ENCODE results near the gene MCFD2.
A peak's percentile ranks its signal among the peaks of the same experiment; 100 is the strongest.
"Not testable (repeated sequence)": the region's sequence is repeated elsewhere in the genome, so short reads cannot be mapped to it uniquely, and the experiment has no call there.

The MCFD2 gene

DNA sequence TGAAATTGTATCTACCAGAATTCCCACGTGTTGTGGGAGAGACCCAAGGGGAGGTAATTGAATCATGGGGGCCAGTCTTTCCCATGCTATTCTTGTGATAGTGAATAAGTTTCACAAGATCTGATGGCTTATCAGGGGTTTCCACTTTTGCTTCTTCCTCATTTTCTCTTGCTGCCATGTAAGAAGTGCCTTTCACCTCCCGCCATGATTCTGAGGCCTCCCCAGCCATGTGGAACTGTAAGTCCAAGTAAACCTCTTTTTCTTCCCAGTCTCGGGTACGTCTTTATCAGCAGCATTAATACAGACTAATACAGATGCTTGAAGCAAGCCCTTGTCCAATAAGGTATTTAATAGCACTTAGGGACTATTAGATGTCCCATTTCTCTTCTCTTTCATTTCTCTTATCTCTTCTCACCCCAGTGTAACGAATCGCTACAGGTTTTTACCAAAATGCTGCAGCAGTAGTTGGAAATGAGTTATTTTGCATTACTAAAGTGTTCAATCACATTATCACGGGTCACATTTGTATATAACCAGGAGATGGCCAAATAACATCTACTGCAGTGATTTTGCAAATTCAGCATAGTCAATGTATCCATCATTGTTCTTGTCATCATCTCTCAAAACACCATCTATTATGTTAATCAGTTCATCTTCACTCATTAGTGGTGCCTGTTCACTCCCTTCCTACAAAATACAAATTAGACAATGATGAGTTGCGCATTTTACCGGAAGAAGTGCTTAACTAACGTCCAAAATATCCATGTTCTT lies 10.5 kb downstream of the MCFD2 start:
- not testable (repeated sequence) for DNase-seq

DNA sequence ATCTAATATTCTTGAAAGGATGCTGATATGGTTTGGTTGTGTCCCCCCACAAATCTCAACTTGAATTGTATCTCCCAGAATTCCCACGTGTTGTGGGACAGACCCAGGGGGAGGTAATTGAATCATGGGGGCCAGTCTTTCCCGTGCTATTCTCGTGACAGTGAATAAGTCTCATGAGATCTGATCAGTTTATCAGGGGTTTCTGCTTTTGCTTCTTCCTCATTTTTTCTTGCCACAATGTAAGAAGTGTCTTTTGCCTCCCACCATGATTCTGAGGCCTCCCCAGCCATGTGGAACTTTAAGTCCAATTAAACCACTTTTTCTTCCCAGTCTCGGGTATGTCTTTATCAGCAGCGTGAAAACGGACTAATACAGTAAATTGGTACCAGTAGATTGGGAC lies 12.6 kb downstream of the MCFD2 start:
- DNase-seq: not testable (repeated sequence)

DNA sequence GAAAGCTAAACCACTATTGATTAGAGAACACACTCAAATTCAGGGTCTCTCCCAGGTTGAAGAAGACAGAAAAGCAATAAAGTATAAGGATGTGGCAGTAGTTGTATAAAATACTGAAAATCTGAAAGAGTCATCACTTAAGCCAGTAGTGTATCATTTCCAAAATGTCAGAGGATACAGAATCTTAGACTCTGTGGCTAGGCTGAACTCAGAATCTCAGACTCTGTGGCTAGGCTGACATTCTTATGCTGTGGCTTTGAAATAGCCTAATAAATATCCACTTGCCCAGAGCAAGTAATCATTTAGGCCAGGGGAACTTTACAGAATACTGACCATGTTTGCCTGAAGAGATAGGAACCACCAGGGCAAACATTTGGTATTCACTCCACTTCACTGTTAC lies 13.1 kb downstream of the MCFD2 start:
- DNase-seq: no peak

DNA sequence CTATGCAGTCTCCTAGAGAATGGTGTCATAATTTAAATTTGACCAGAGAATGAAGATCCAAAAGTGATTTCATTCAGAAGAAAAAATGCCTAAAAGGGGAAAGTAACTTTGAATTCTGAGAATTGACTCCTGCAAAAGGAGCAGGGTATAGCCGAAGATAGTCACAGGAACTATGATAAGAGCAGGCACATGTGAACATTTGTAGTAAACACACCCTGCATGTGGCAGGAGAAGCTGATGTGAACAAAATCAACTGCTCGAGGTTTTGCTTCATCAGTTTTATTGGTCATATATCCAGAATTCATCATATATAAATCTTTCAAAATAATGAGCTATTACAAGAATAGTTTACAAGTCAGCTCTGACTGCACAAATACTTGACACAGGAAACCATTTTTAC lies 14.0 kb downstream of the MCFD2 start:
- DNase-seq: no peak

DNA sequence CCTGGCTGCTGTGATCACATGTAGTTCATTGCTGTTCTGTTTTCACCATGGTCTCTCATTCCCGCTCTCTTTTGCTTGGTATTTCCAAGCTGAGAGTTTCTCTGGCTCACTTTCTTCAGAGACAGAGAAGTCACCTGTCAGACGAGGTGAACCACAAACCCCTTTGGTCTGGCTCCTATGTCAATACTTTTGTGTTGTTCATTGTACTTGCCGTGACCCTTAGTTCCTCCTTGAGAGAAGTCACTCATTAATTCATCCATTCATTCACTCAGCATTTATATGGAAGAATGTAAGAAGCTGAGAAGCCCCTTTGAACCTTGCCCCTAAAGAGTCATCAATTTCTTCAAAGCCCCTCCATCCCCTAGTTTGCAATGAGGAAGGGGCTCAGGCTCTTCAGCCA lies 15.2 kb downstream of the MCFD2 start:
- no peak for DNase-seq

DNA sequence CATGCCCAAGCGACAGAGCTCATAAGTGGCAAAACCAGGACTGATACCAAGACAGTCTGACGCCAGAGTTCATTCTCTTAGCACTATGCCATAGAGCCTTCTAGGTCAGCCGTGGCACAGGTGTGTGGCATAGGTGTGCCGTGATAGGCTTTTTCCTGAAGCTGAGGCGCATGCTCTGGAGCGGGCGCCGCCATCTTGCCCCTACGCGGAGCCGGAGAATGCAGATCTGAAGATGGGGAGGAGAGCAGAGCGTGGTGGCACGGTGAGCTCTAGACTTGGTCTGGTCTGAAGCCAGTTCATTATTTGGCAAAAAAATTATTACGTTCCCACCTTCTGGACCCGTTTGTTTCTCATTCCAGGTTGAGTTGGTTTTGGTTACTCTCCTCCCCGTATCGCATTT lies 16.6 kb downstream of the MCFD2 start:
- no peak for DNase-seq

DNA sequence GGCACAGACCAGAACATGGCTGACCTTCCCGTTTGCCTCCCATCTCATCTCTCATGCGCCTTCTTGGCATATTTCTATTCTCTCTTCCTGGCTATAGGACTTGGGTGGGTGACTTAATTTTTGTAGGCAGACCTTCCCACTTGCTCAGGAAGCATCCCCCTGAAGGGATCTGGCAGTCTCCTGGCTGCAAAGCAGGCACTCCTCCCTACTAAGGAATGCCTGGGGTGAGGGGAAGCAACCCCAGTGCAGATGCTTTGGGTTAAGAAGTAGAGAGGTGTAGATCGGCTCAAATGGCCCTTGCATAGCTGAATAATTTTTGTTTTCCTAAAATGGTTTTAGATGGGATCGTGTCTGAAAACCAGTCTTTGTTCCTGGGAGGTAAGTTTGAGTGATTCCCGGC lies 17.6 kb downstream of the MCFD2 start:
- DNase-seq: no peak

DNA sequence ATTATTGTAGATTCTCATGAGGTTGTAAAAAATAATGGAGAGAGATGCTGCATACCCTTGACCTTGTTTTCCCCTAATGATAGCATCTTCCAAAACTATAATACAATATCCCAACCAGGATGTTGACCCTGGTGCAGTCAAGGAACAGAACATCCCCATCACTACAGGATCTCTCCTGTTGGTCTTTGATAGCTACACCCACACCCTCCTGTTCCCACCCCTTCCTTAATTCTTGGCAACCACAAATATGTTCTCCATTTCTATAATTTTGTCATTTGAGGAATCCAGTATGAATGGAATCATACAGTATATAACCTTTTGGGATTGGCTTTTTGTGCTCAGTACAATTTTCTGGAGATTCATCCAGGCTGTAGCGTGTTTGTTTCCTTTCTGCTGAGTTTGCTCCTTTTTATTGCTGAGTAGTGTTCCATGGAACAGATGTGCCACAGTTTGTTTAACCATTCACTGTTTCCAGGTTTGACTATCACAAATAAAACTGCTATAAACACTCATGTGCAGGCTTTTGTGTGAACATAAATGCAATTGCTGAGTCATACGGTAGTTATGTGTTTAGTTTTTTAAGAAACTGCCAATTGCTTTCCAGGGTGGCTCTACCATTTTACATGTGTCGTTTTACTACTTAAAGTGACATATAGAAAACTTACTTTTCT lies 22.2 kb downstream of the MCFD2 start:
- DNase-seq: no peak

DNA sequence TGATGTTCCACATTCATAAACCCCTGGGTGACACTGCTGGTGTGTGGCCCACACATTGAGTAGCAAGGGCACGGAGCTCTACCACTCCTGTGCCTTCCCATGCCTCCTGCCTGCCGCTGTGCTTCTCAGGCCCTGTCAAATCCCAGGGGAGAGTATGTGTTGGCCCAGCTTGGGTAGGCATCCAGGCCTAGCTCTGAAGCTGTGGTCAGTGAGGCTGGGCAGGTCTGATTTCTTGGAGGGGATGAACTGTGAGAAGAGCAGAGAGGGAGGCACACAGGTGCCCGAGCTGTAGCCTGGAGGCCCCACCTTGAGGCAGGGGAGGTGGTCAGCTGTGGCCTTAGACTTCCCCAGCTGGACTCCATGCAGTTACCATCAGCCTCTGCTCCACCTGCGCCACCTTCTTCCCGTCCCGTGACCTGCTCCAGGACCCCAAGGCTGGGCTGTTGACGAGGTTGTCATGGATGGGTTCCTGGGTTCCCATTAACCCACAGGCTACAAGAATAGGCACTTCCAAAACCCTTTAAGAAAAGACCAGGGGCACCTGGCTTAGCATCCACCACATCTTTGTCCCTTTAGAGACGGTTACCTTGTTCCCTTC lies 23.6 kb downstream of the MCFD2 start:
- no peak for DNase-seq

DNA sequence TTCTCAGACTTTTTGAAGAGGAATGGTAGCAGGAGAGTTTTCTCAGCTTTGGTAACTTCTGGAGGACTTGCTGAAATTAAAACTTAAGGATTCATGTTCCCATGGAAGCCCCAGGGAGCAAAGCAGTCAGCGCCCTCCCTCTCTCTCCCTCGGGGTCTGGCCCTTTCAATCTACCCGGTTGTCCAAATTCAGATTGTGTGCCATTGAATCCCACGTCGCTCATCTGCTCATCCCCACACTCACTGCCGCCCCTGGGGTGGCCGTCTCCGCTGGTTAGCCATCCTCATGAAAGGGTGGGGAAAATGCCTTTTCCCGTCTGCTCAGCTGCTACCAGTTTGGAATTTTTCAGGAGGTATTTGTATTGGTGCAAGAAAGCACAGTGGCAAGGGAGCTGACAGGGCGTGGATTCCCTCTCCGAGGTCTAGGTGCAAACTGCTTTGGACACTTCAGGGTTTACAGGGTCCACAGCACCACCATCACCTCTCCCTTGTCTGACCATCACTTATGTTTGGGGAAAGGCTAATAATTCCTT lies 27.1 kb downstream of the MCFD2 start:
- DNase-seq: no peak

DNA sequence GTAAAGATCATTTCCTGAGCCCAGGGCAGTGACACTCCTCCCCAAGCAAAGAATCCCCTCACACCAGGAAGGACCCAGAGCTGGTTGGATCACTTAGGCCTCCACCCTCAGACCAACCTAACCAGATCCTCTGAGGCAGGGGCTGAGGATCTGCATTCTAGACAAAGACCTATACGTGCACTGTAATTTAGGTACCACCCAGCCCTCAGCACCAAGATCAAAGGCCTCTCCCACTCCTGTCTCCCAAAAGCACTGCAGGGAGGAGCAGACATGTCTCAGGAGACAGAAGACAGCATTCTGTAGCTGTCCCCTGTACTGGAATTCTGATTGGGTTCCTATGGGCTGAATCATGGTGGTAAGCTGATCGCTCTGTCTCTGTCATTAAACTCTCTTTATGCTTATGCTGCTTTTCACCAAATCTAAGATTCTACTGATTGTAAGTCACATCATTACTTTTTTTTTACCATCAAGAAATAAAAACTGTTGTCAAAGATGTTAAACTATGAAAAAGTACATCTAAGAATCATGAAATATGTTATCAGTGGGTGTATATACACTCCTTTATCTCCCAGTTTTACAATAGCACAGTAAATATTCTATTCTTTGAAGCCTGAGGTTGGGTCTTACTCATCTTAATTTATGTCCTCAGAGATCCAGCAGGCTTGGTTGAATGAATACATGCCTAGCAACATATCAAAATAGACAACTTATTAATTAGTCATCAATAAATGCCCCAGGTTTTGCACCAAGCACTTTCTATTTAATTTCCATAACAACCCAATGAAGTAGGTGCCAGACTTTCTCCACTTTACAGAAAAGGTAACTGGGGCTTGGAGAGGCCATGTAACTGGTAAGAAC lies 28.3 kb downstream of the MCFD2 start:
- DNase-seq: no peak

DNA sequence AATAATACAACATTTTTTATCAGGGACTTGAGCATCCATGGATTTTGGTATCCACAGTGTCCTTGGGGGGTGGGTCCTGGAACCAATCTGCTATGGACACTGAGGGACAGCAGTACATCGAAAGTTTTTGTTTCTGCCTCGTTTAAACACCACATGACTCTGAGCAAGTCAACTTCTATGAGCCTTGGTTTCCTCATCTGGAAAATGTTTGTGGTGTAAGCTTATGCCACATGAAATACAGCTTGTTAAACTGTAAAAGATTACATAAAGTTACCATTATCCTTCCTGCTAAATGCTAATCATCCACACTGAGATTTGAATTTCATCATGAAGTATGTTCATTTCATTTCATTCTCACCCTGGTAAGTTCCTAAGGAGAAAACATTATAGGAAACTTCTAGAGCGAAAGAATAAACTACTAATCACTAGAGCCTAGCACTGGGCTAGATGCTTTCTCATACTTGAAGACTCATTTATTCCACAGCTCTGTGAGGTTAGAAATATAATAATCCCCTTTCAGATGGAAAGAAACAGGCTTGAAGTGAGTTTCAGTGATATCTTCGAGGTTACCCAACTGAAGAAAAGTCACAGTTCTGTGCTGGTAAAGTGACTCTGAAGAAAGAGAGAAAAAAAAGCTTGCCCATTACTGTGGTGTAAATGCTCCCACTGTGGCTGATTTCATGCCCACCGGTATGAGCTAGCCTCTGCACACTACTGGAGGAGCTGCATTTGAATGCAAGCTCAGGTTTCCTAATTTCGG lies 29.2 kb downstream of the MCFD2 start:
- DNase-seq: no peak

DNA sequence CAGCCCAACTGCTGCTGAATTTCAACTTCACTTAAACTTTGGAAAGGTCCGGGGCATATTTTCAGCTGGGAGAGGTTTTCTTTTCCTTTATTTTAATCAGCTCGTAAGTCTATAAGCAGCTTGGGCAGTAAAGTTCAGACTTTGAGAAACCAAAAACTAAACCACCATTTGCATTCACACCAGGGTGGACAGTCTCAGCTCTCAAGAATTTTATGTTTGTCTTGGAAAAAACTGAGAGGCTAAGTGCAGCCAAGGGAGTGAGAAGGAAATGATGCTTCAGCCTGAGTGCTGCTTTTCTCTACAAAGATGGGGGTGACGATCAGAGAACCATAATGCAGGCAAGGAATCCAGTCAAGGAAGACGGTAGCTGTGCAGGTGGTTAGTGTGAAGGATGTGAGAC lies 30.2 kb downstream of the MCFD2 start:
- DNase-seq: no peak

DNA sequence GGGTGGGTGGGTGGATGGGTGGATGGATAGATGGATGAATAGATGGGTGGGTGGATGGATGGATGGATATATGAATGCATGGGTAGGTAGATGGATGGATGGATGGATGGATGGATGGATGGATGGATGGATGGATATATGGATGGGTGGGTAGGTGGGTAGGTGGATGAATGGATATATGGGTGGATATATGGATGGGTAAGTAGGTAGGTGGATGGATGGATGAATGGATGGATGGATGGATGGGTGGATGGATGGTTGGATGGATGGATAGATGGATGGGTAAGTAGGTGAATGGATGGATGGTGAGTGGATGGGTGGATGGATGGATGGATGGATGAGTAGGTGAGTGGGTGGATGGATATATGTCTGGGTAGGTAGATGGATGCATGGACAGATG lies 36.1 kb downstream of the MCFD2 start:
- no peak for DNase-seq

DNA sequence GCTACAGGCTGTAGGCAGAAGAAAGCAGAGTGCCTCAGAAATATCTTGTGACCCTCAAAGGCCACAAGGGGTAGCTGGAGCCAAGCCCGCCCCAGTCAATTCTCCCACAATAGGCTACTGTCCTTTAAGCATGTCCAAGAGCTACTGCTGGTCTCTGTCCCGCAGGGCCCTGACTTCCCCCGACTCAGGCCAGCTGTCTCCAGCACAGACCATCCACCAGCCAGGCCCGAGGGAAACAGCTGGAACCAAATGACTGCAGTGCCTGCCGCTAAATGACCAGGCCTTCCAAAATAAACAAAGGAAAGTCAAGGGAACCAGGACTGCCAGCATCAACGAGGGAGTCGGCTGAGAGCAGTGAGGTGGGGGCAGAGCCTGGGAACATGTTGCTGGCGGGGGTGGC lies 36.7 kb downstream of the MCFD2 start:
- DNase-seq: peak in 30 of 51 donors; percentile 6 to 75 (median 40)

DNA sequence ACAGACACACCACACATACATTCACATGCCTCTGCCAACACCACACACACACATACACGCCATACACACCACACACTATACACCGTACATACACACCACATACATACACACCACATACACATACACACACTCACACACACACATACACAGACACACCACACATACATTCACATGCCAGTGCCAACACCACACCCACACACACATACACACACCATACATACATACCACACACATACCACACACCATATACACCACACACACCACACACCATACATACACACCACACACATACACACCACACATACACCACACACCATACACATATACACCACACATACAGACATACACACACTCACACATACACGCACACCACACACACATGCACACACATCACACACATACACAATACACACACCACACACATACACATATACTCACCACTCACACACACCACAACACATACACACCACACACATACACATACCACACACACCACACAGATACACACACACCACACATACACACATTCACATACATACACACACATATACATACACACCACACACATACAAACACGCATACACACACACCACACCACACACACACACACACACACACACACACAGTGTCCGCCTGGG lies 37.2 kb downstream of the MCFD2 start:
- DNase-seq: no peak

DNA sequence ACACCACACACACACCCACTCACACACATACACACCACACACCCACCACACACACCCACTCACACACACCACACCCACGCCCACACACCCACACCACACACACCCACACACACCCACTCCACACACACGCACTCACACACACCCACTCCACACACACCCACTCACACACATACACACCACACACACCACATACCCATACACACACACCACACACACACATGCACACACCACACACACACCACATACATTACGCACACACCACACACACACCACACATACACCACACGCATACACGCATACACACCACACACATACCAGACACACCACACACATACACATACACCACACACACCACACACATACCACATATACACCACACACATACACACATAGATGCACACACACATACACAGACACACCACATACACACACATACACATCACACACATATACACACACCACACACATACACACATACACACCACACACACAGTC lies 37.9 kb downstream of the MCFD2 start:
- no peak for DNase-seq

DNA sequence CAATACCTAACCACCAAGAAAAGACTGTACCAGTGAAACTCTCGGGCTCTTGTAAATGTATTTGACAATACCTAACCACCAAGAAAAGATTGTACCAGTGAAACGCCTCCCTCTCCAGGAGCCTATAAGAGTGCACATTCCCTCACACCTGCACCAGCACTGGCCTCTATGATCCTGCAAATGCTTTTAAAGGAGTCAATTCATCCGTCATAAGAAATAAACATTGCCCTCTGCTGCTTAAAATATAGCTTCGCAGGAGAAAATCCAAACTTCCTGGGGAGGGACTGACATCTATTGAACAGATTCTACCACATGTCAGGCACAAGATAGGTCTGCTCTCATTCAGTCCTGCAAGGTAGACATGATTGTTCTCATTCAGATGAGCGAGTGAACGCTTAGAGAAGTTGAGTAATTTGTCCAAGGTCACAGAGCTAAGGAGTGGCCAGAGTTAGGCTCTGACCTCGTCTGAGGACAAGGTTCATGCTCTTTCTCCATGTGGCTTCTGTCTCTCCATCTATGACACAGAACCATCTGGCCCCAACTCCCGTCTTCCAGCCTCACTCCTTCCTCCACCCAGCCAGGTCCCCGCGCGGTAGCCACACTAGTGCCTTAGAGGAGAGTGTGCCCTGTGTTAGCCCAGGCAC lies 38.7 kb downstream of the MCFD2 start:
- DNase-seq: peak in 1 of 51 donors; percentile 30

DNA sequence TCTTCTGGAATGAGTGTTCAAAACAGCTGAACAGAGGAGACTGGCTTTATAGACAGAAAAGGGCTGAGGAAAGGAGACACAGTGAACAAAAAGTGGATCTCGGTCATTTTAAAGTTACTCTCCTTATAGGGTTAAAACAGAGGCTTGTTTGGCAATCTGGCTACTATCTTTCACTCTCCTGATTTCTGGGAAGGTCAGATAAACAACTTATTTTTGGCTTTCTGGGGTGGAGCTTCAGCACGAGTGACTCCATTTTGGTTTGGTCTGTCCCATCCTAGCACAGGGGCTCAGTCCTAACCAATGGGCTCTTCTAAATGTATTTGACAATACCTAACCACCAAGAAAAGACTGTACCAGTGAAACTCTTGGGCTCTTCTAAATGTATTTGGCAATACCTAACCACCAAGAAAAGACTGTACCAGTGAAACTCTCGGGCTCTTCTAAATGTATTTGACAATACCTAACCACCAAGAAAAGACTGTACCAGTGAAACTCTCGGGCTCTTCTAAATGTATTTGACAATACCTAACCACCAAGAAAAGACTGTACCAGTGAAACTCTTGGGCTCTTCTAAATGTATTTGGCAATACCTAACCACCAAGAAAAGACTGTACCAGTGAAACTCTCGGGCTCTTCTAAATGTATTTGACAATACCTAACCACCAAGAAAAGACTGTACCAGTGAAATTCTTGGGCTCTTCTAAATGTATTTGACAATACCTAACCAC lies 39.5 kb downstream of the MCFD2 start:
- not testable (repeated sequence) for DNase-seq
